GM23338 (cell line): ENCODE data around the gene ETNPPL. TPM values are rescaled to one million over a fixed set of nuclear protein-coding genes. Genes with fewer than 3 reads are reported as not detected.

Experiments used
- ATAC-seq: fragments of 200-7000 bp; cut with Tn5 transposase; 3 replicates; pipeline ENCODE4 v1.9.1; 2020
- DNase-seq: peaks from one replicate; pipeline ENCODE4 v3.0.0-alpha.2; 2015; ENCODE audit warnings: low spot score
- H2AFZ ChIP-seq: fragments of 200-600 bp; sonication (generic); 2 replicates; pipeline ENCODE4 v1.8.0; 2016; ENCODE audit warnings: antibody characterized with exemption, mild to moderate bottlenecking, moderate library complexity
- H3F3A ChIP-seq: fragments of 200-600 bp; sonication (generic); replicated peaks from 2 replicates; pipeline ENCODE4 v1.8.0; 2017; ENCODE audit warnings: antibody characterized with exemption, mixed run types, low read depth
- H3K27ac ChIP-seq: fragments of 200-600 bp; sonication (generic); 2 replicates; pipeline ENCODE4 v1.6.1; 2016; ENCODE audit warnings: low read depth
- H3K27me3 ChIP-seq: fragments of 200-600 bp; sonication (generic); 2 replicates; pipeline ENCODE4 v1.8.0; 2016; ENCODE audit warnings: mild to moderate bottlenecking, mixed run types, moderate library complexity; ENCODE audit not compliant: insufficient read depth
- H3K36me3 ChIP-seq: fragments of 200-600 bp; sonication (generic); 2 replicates; pipeline ENCODE4 v1.8.0; 2016; ENCODE audit warnings: mild to moderate bottlenecking; ENCODE audit not compliant: insufficient read depth
- H3K4me1 ChIP-seq: fragments of 200-600 bp; sonication (generic); 2 replicates; pipeline ENCODE4 v1.8.0; 2016; ENCODE audit warnings: mild to moderate bottlenecking, moderate library complexity; ENCODE audit not compliant: insufficient read depth
- H3K4me2 ChIP-seq: fragments of 200-600 bp; sonication (generic); 2 replicates; pipeline ENCODE4 v1.7.1; 2017; ENCODE audit warnings: mixed run types
- H3K4me3 ChIP-seq: fragments of 200-600 bp; sonication (generic); 2 replicates; pipeline ENCODE4 v1.6.1; 2016; ENCODE audit warnings: mixed run types
- H3K79me2 ChIP-seq: fragments of 200-600 bp; sonication (generic); replicated peaks from 2 replicates; pipeline ENCODE4 v1.8.0; 2017; ENCODE audit warnings: mild to moderate bottlenecking; ENCODE audit not compliant: insufficient read depth
- H3K9me2 ChIP-seq: fragments of 200-600 bp; sonication (generic); 2 replicates; pipeline ENCODE4 v1.8.0; 2017; ENCODE audit not compliant: insufficient read depth
- H4K20me1 ChIP-seq: fragments of 200-600 bp; sonication (generic); replicated peaks from 2 replicates; pipeline ENCODE4 v1.8.0; 2017; ENCODE audit warnings: mild to moderate bottlenecking; ENCODE audit not compliant: insufficient read depth
- H3K27ac Mint-ChIP-seq: 2 replicates; pipeline ENCODE4 v1.8.0; 2020; ENCODE audit warnings: inconsistent platforms, mild to moderate bottlenecking, moderate library complexity, mixed read lengths
- H3K27me3 Mint-ChIP-seq: 3 replicates; pipeline ENCODE4 v1.8.0; 2022; ENCODE audit warnings: low read depth, mild to moderate bottlenecking, moderate library complexity, mixed read lengths, inconsistent platforms; ENCODE audit not compliant: insufficient read depth, poor library complexity
- H3K36me3 Mint-ChIP-seq: 3 replicates; pipeline ENCODE4 v1.8.0; 2021; ENCODE audit warnings: low read depth, mild to moderate bottlenecking, inconsistent platforms, moderate library complexity, mixed read lengths
- H3K4me1 Mint-ChIP-seq: 3 replicates; pipeline ENCODE4 v1.8.0; 2020; ENCODE audit warnings: mild to moderate bottlenecking, inconsistent platforms, mixed read lengths
- H3K4me3 Mint-ChIP-seq: 3 replicates; pipeline ENCODE4 v1.8.0; 2021; ENCODE audit warnings: moderate library complexity, mild to moderate bottlenecking, inconsistent platforms, mixed read lengths
- H3K9me3 Mint-ChIP-seq: 3 replicates; pipeline ENCODE4 v1.8.0; 2020; ENCODE audit warnings: moderate library complexity, mild to moderate bottlenecking, inconsistent platforms, mixed read lengths
- CREB1 ChIP-seq: fragments of 250-450 bp; sonication (Bioruptor Pico); IDR thresholded peaks from 2 replicates; pipeline ENCODE4 v1.5.0; 2020; ENCODE audit warnings: low read depth, mild to moderate bottlenecking, moderate library complexity
- EZH2 ChIP-seq: fragments of 200-600 bp; sonication (generic); IDR thresholded peaks from one replicate; pipeline ENCODE4 v1.8.0; 2017; ENCODE audit warnings: antibody characterized with exemption, mild to moderate bottlenecking, low read depth; ENCODE audit not compliant: unreplicated experiment
- EZH2phosphoT487 ChIP-seq: fragments of 200-600 bp; sonication (generic); IDR thresholded peaks from one replicate; pipeline ENCODE4 v1.8.1; 2018; ENCODE audit warnings: antibody characterized with exemption; ENCODE audit not compliant: unreplicated experiment
- JUNB ChIP-seq: IDR thresholded peaks from one replicate; pipeline ENCODE4 v1.6.1; 2016; ENCODE audit warnings: antibody characterized with exemption; ENCODE audit not compliant: unreplicated experiment
- NANOG ChIP-seq: IDR thresholded peaks from 2 replicates; pipeline ENCODE4 v1.6.1; 2016; ENCODE audit warnings: antibody characterized with exemption, borderline replicate concordance
- POLR2AphosphoS5 ChIP-seq: IDR thresholded peaks from 2 replicates; pipeline ENCODE4 v1.6.1; 2016; ENCODE audit warnings: antibody characterized with exemption, low read depth
- STAT1 ChIP-seq: IDR thresholded peaks from one replicate; pipeline ENCODE4 v1.6.1; 2016; ENCODE audit warnings: antibody characterized with exemption; ENCODE audit not compliant: unreplicated experiment
- ZNF114 ChIP-seq: fragments of 250-450 bp; sonication (Bioruptor Pico); IDR thresholded peaks from 2 replicates; pipeline ENCODE4 v1.5.0; 2020; ENCODE audit warnings: mild to moderate bottlenecking, moderate library complexity
- ZNF331 ChIP-seq: fragments of 250-450 bp; sonication (Bioruptor Pico); IDR thresholded peaks from 2 replicates; pipeline ENCODE4 v1.5.0; 2020; ENCODE audit warnings: low read depth, mild to moderate bottlenecking, moderate library complexity
- polyA plus RNA-seq: library from polyadenylated mRNA; unstranded; fragments of >200 nt; fragmentation: Nextera tagmentation; extraction: Ambion mirVana; gene quantifications from 2 replicates; pipeline ENCODE4 v1.2.1, GENCODE V29; 2016
- total RNA-seq: library from RNA; depleted of rRNA; stranded (reverse); fragments of >200 nt; shearing (Covaris generic); gene quantifications from 2 replicates; pipeline ENCODE4 v1.2.3, GENCODE V29; 2014
- TF ChIP-seq, protein P1 (sequence below): IDR thresholded peaks from one replicate; pipeline ENCODE4 v1.6.1; 2018; ENCODE audit warnings: antibody characterized with exemption; ENCODE audit not compliant: unreplicated experiment
- TF ChIP-seq, protein P2 (sequence below): IDR thresholded peaks from 2 replicates; pipeline ENCODE4 v1.6.1; 2016; ENCODE audit warnings: antibody characterized with exemption
- TF ChIP-seq, protein P3 (sequence below), 2 experiments: fragments of 200-600 bp in 1 of 2; sonication (generic) in 1 of 2; conservative IDR thresholded peaks; 2 replicates each; pipeline versions ENCODE4 v1.5.1 to v1.6.1; 2016 to 2017; ENCODE audit warnings: antibody characterized with exemption in 2 of 2, low read depth in 2 of 2, mild to moderate bottlenecking in 2 of 2, moderate library complexity in 1 of 2

ETNPPL gene
- total and polyA plus RNA-seq, 2 experiments from 2014 or later = 1.2 to 1.5 TPM

DNA sequence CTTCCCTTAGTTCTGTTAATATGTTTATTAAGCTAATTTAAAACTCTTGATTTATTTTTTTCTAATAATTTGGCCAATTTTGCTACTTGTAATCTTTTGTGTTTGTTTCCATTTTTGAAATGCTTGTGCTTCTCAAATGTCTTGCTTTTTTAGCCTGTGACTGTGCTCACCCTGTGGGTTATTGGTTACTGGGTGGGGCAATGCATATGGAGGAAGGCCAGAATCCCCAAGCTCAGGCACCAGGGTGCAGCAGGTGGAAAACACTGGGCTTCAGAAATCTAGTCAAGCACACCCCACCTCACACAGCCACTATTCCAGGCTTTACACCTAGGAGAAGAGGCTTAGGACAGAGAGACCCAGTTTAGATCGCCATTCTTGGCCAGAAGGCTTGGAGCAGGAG lies 33.1 kb downstream of the ETNPPL start:
- H3K27ac Mint-ChIP-seq = no peak overlapping the region
- H3K27me3 ChIP-seq = no peaks in the 10 kb centered on the region
- H3K9me2 ChIP-seq = peaks cover 3% of the 10 kb centered on the region; the same call in 1 of the 2 replicates
- peaks cover 9% of the 10 kb centered on the region for H3K36me3 ChIP-seq
- H3F3A ChIP-seq = no peaks in the 10 kb centered on the region
- peaks cover 3% of the 10 kb centered on the region for H3K27me3 Mint-ChIP-seq
- H3K4me2 ChIP-seq = no peak overlapping the region
- TF ChIP-seq STAT1 = no peak
- TF ChIP-seq, protein P1, sequence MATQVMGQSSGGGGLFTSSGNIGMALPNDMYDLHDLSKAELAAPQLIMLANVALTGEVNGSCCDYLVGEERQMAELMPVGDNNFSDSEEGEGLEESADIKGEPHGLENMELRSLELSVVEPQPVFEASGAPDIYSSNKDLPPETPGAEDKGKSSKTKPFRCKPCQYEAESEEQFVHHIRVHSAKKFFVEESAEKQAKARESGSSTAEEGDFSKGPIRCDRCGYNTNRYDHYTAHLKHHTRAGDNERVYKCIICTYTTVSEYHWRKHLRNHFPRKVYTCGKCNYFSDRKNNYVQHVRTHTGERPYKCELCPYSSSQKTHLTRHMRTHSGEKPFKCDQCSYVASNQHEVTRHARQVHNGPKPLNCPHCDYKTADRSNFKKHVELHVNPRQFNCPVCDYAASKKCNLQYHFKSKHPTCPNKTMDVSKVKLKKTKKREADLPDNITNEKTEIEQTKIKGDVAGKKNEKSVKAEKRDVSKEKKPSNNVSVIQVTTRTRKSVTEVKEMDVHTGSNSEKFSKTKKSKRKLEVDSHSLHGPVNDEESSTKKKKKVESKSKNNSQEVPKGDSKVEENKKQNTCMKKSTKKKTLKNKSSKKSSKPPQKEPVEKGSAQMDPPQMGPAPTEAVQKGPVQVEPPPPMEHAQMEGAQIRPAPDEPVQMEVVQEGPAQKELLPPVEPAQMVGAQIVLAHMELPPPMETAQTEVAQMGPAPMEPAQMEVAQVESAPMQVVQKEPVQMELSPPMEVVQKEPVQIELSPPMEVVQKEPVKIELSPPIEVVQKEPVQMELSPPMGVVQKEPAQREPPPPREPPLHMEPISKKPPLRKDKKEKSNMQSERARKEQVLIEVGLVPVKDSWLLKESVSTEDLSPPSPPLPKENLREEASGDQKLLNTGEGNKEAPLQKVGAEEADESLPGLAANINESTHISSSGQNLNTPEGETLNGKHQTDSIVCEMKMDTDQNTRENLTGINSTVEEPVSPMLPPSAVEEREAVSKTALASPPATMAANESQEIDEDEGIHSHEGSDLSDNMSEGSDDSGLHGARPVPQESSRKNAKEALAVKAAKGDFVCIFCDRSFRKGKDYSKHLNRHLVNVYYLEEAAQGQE = no peak
- TF ChIP-seq JUNB = no peak
- no peak for TF ChIP-seq ZNF114 (CRISPR knock-in tag)
- TF ChIP-seq NANOG = no peak
- TF ChIP-seq POLR2AphosphoS5 = no peak
- no peak overlapping the region for H2AFZ ChIP-seq
- DNase-seq (no peak), ATAC-seq (no peak)
- peaks cover 12% of the 10 kb centered on the region; the same call in 2 of the 3 replicates for H3K36me3 Mint-ChIP-seq
- H3K4me1 ChIP-seq = no peaks in the 10 kb centered on the region
- peaks cover 39% of the 10 kb centered on the region for H3K9me3 Mint-ChIP-seq
- H3K4me3 Mint-ChIP-seq = no peak overlapping the region
- H4K20me1 ChIP-seq = no peaks in the 10 kb centered on the region
- no peaks in the 10 kb centered on the region for H3K79me2 ChIP-seq
- no peak overlapping the region for H3K4me3 ChIP-seq
- H3K4me1 Mint-ChIP-seq = no peaks in the 10 kb centered on the region
- no peak overlapping the region for H3K27ac ChIP-seq

DNA sequence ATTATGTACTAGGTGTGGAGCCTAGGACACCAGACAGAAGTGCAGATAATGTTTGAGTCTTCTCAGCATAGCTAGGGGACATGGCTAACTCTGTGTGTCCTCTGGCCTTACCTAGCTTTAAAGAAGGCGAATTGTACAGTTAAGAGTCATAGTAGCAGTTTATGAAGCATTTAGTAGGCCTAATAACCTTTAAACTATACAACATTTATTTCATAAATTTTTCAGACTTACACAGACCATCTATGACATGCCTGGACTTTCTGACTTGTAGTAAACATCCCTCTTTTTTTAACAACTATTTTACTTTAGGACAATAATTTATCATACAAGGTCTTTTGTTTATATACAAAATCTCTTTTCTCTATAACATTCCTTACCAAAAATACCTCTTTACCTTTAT lies 37.4 kb downstream of the ETNPPL start:
- no peaks in the 10 kb centered on the region for H3K4me1 ChIP-seq
- ATAC-seq (no peak), DNase-seq (peak; percentile 58)
- H3K36me3 Mint-ChIP-seq = peaks cover 18% of the 10 kb centered on the region
- H3K27me3 Mint-ChIP-seq = peaks cover 3% of the 10 kb centered on the region
- H3K4me3 ChIP-seq = no peak overlapping the region
- no peak overlapping the region for H3K4me2 ChIP-seq
- H3K27ac ChIP-seq = no peak overlapping the region
- H3F3A ChIP-seq = no peaks in the 10 kb centered on the region
- peaks cover 17% of the 10 kb centered on the region for H3K36me3 ChIP-seq
- H3K27me3 ChIP-seq = no peaks in the 10 kb centered on the region
- H3K79me2 ChIP-seq = no peaks in the 10 kb centered on the region
- no peak overlapping the region for H3K4me3 Mint-ChIP-seq
- peaks cover 3% of the 10 kb centered on the region; the same call in 1 of the 2 replicates for H3K9me2 ChIP-seq
- H3K27ac Mint-ChIP-seq = no peak overlapping the region
- H3K4me1 Mint-ChIP-seq = no peaks in the 10 kb centered on the region
- peaks cover 63% of the 10 kb centered on the region for H3K9me3 Mint-ChIP-seq
- no peak overlapping the region for H2AFZ ChIP-seq
- H4K20me1 ChIP-seq = no peaks in the 10 kb centered on the region
- TF ChIP-seq ZNF114 (CRISPR knock-in tag) (no peak), EZH2 (no peak), CREB1 (no peak), ZNF331 (no peak), STAT1 (no peak), NANOG (no peak), JUNB (no peak), EZH2phosphoT487 (no peak)
- TF ChIP-seq, protein P1 = no peak
- TF ChIP-seq, protein P2, sequence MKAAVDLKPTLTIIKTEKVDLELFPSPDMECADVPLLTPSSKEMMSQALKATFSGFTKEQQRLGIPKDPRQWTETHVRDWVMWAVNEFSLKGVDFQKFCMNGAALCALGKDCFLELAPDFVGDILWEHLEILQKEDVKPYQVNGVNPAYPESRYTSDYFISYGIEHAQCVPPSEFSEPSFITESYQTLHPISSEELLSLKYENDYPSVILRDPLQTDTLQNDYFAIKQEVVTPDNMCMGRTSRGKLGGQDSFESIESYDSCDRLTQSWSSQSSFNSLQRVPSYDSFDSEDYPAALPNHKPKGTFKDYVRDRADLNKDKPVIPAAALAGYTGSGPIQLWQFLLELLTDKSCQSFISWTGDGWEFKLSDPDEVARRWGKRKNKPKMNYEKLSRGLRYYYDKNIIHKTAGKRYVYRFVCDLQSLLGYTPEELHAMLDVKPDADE = no peak
- TF ChIP-seq, protein P3, sequence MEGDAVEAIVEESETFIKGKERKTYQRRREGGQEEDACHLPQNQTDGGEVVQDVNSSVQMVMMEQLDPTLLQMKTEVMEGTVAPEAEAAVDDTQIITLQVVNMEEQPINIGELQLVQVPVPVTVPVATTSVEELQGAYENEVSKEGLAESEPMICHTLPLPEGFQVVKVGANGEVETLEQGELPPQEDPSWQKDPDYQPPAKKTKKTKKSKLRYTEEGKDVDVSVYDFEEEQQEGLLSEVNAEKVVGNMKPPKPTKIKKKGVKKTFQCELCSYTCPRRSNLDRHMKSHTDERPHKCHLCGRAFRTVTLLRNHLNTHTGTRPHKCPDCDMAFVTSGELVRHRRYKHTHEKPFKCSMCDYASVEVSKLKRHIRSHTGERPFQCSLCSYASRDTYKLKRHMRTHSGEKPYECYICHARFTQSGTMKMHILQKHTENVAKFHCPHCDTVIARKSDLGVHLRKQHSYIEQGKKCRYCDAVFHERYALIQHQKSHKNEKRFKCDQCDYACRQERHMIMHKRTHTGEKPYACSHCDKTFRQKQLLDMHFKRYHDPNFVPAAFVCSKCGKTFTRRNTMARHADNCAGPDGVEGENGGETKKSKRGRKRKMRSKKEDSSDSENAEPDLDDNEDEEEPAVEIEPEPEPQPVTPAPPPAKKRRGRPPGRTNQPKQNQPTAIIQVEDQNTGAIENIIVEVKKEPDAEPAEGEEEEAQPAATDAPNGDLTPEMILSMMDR (conservative IDR thresholded peaks at IDR 0.05; ENCODE audit: low read depth in 2 of 2) = no peak
